Measurements from ENCODE around the gene CUL5.
"Not testable (repeated sequence)": the region's sequence is repeated elsewhere in the genome, so short reads cannot be mapped to it uniquely, and the experiment has no call there.

The CUL5 gene

DNA sequence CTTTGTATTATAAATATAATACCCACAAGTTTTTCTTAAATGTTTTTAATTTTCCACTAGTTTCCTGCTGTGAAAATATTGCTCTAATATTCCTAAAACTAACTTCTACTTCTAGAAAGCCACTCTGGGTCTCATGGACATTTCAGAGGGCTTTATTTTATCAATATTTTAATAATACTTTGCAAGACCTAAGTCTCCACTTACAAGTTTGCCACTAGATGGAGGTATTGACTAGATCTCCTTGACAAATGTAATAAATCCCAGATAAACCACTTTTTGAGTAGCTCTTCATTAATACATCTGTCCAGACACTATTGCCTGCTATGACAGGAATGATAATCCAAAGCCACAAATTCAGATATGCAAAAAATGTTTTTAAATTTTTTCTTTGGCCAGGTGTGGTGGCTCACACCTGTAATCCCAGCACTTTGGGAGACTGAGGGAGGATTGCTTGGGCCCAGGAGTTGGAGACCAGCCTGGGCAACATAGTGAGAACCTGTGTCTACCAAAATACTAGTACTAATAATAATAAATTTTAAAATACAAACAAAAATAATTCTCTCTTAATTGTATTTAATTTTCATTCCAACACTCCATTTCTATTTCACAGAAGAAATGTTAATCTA is 109.2 kb downstream of the CUL5 start:
- DNase-seq: no peak

DNA sequence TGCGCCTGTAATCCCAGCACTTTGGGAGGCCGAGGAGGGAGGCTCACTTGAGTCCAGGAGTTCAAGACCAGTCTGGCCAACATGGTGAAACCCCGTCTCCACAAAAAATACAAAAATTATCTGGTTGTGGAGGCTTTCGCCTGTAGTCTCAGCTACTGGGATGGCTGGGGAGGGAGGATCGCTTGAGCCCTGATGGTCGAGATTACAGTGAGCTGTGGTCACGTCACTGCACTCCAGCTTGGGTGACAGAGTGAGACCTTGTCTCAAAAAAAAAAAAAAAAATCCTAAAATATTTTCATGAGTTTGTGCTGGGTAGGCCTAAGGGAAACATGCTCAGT is 112.2 kb downstream of the CUL5 start:
- not testable (repeated sequence) for DNase-seq

GRCh38 chr11:108121274-108122155 is 112.8 kb downstream of the CUL5 start, which contains the start of gene ACAT1:
Gene ACAT1 (plus strand): TSS chr11:108121567. CDS start chr11:108121607, 40 bp downstream.
- peak; percentile 93 for DNase-seq

GRCh38 chr11:108122166-108122628 is 113.5 kb downstream of the CUL5 start:
- DNase-seq: no peak

DNA sequence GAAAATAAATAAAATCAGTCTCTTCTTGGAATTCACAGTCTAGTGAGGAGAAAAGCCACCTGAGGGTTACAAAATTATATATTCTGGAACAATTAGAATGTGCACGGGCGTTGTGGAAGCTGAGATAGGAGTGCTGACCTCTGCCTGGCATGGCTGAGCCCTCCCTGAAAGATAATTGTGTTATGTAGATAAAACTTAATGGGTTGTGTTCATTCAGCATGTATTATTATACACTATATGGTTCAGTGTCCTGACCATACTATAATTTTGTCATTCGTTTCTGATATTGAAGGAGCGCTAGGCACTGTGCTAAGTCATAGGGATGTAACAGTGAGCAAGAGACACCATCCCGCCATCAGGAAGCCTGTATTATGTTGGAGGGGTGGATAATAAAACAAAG is 116.4 kb downstream of the CUL5 start:
- no peak for DNase-seq

GRCh38 chr11:108128772-108129171 is 120.1 kb downstream of the CUL5 start:
- DNase-seq: no peak

DNA sequence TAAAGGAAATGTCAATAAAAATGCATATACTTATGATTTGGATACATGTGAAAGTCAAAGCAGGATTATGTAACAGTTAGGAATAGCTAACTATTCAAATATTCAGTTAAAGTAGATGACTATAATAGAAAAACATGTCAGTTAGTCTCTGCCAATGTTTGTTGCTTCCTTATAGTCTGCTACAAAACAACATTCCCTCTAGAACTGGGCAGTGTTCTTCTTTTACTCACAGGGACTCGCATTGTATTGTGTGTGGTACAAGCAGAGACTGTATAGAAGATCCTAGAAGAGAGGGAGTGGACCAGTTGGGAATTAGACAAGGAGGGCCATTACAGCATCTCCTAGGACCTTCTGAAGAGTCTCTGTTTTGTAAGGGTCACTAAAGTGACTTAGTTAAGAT is 123.3 kb downstream of the CUL5 start:
- DNase-seq: no peak

GRCh38 chr11:108132993-108133538 is 124.4 kb downstream of the CUL5 start:
- DNase-seq: not testable (repeated sequence)

- no peak for DNase-seq
These were observed 127.3 kb downstream of the CUL5 start for GRCh38 chr11:108135845-108136544.

DNA sequence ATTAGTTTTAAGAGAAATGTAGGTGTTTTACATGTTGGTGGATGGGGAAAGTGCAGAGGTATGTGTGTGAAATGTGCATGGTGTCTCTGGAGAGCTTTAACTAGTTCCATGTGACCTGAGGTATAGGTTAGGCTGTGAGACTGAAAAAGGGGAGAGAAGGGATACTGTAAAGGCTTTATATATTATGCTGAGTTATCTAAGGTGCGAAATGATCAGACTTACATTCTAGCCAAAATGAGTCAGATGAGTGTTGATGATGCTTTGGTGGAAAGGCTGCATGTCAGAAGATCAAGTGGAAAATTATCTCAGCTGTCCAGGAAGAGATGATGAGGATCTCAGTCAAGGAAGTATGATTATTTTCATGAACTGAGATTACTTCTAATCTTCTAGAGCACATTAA is 128.5 kb downstream of the CUL5 start:
- DNase-seq: no peak

GRCh38 chr11:108142304-108142703 is 133.6 kb downstream of the CUL5 start:
- DNase-seq: no peak

GRCh38 chr11:108144615-108145014 is 135.9 kb downstream of the CUL5 start:
- DNase-seq: no peak

DNA sequence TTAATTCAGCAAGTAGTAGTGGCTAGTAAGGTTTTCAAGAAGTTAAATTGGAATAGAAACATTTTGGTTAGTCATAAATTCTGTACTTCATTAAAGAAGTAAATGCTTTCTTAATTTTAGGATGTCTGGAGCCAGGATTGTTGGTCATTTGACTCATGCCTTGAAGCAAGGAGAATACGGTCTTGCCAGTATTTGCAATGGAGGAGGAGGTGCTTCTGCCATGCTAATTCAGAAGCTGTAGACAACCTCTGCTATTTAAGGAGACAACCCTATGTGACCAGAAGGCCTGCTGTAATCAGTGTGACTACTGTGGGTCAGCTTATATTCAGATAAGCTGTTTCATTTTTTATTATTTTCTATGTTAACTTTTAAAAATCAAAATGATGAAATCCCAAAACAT is 138.5 kb downstream of the CUL5 start:
- DNase-seq: no peak

DNA sequence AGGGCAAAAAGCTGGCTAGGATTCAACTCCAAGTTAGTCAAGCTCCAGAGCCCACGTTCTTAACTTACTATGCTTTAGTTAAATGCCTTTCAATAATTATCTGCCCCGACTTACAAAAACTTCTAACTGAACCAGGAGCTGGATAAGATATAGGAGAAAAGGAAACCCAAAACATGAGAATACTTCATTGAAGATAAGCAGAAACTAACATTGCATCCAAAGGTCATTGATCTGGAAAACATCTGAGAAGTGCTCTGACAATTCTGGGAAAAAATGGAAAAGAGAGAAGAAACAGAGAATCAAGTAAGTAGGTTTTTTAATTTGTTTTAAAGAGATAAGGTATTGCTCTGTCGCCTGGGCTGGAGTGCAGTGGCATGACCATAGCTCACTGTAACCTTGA is 139.9 kb downstream of the CUL5 start:
- no peak for DNase-seq

DNA sequence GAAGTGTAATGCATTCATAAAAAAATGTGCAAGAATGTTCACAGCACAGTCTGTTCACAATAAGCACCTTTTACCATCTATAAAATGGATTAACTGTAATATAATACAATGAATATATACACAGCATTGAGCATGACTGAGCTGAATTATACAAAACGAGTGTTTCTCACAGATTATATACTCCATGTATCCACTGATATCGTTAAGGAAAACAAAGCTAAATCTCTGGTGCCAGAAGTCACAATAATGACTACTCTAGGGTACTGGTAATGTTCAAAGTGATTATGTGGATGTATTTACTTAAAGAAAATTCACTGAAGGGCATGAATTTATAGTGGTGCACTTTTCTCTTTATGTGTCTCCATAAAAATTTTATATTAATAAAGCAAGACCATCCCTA is 145.9 kb downstream of the CUL5 start:
- no peak for DNase-seq
